ENCODE measurements around the gene CALB2.

Gene CALB2

DNA sequence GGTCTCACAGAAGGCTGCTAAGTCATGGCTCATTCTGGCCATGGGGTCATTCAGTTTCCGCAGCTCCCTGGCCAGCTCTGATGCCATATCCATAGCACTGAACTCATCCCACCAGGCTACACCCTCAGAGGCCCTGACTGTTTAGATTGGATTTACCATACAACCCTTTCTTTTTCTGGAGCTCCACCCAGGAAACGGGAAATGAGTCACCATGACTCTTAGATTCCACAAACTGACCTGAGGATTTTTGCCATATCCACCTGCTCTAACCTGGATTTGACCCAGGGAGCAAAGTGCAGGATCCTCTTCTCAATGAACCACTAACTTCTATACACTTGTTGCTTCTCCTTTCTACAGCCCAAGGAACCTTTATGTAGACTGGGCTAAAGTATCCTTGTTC is 20.3 kb upstream of the CALB2 start:
- H3K27me3 ChIP-seq (ENCODE audit: low read length), result no peaks in the 10 kb centered on the region
- H3K79me2 ChIP-seq (ENCODE audit: insufficient read depth, low read length), result no peaks in the 10 kb centered on the region
- H3K4me3 ChIP-seq (ENCODE audit: insufficient read depth, low read length, poor library complexity, severe bottlenecking), result no peak overlapping the region
- H3K9me3 ChIP-seq (ENCODE audit: insufficient read depth, low read length), result no peaks in the 10 kb centered on the region
- H3K9ac ChIP-seq (ENCODE audit: low read length), result no peak overlapping the region
- no peaks in the 10 kb centered on the region for H3F3A ChIP-seq (ENCODE audit: insufficient read depth)
- H3K27ac ChIP-seq (ENCODE audit: low read depth, low read length), result no peak overlapping the region
- no peaks in the 10 kb centered on the region for H3K9me2 ChIP-seq (replicated peaks; ENCODE audit: insufficient read depth, low read length)
- TF ChIP-seq, protein P1, sequence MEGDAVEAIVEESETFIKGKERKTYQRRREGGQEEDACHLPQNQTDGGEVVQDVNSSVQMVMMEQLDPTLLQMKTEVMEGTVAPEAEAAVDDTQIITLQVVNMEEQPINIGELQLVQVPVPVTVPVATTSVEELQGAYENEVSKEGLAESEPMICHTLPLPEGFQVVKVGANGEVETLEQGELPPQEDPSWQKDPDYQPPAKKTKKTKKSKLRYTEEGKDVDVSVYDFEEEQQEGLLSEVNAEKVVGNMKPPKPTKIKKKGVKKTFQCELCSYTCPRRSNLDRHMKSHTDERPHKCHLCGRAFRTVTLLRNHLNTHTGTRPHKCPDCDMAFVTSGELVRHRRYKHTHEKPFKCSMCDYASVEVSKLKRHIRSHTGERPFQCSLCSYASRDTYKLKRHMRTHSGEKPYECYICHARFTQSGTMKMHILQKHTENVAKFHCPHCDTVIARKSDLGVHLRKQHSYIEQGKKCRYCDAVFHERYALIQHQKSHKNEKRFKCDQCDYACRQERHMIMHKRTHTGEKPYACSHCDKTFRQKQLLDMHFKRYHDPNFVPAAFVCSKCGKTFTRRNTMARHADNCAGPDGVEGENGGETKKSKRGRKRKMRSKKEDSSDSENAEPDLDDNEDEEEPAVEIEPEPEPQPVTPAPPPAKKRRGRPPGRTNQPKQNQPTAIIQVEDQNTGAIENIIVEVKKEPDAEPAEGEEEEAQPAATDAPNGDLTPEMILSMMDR (IDR thresholded peaks at IDR 0.05; ENCODE audit: insufficient read depth, low read length, poor library complexity, severe bottlenecking), result no peak
- TF ChIP-seq EZH2phosphoT487 (conservative IDR thresholded peaks at IDR 0.05; ENCODE audit: low read length), result no peak
- H3K4me2 ChIP-seq (ENCODE audit: low read depth, low read length, poor library complexity, severe bottlenecking), result no peak overlapping the region
- H4K20me1 ChIP-seq (ENCODE audit: low read depth, low read length), result no peaks in the 10 kb centered on the region
- no peak overlapping the region for H2AFZ ChIP-seq (ENCODE audit: low read depth, low read length, severe bottlenecking)
- H3K36me3 ChIP-seq (ENCODE audit: low read length), result no peaks in the 10 kb centered on the region

DNA sequence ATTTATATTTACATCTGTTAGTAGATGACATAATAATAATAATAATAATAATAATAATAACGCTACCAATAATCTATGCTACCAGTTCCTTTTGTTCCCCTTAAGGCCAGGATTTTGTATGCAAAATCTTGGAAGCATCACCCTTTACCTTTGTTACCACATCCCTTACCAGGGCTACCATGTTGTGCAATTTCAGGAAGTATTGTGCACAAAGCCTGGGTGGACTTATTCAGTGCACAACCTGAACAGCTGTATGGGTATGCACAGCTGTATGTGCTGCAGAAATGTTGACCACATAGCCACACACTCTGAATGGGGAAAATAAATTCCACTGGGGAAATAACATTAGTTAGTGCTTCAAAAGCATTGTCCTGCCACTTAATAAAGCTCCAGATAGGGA is 19.9 kb upstream of the CALB2 start:
- TF ChIP-seq, protein P1 (IDR thresholded peaks at IDR 0.05; ENCODE audit: insufficient read depth, low read length, poor library complexity, severe bottlenecking), result no peak
- TF ChIP-seq EZH2phosphoT487 (conservative IDR thresholded peaks at IDR 0.05; ENCODE audit: low read length), result no peak
- Histone ChIP-seq H3K36me3 (ENCODE audit: low read length) (no peaks in the 10 kb centered on the region), H3K9ac (ENCODE audit: low read length) (no peak overlapping the region), H3K4me3 (ENCODE audit: insufficient read depth, low read length, poor library complexity, severe bottlenecking) (no peak overlapping the region), H3K9me2 (replicated peaks; ENCODE audit: insufficient read depth, low read length) (no peaks in the 10 kb centered on the region), H2AFZ (ENCODE audit: low read depth, low read length, severe bottlenecking) (no peak overlapping the region), H3K27me3 (ENCODE audit: low read length) (no peaks in the 10 kb centered on the region), H3K9me3 (ENCODE audit: insufficient read depth, low read length) (no peaks in the 10 kb centered on the region), H3K27ac (ENCODE audit: low read depth, low read length) (no peak overlapping the region), H3K4me2 (ENCODE audit: low read depth, low read length, poor library complexity, severe bottlenecking) (no peak overlapping the region), H4K20me1 (ENCODE audit: low read depth, low read length) (no peaks in the 10 kb centered on the region), H3K79me2 (ENCODE audit: insufficient read depth, low read length) (no peaks in the 10 kb centered on the region), H3F3A (ENCODE audit: insufficient read depth) (no peaks in the 10 kb centered on the region)

DNA sequence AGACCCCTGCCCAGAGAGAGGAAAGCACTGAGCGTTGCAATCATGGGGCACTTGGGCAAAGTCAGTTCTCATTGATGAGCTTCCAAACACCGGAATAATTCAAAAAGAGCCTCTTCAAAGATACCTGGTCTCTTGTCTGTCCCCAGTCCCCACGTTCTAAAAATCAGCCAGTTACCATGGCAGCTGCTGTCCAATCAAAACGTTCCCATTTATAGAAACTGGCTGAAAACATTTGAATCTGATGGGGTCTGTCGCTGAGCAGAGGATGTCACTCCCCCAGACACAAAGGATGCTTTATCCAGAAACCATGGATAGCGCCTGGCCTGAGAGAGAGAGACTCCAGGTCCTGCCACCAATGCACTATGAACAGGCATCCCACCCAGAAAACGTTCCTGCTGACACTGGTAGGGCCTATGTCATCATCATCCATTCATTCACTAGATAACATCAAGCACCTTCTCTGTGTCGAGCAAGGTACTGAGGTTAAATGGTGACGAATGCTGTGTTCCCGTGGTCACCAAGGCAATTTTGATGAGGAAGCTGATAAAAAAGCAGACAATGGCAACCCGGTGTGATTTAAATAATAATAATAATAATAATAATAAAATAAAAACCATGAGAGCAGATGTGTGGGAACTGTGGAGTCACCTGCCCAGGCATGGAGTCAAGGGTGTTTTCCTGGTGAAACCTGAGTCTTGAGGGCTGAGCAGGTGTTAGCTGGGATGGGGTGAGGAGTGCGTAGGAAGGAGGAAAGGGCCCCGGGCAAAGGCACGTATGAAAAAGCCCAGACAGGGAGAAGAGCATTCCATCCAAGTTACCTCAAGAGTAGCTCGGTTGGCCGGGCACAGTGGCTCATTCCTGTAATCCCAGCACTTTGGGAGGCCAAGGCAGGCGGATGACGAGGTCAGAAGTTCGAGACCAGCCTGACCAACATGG is 19.0 kb upstream of the CALB2 start:
- no peak for TF ChIP-seq EZH2phosphoT487 (conservative IDR thresholded peaks at IDR 0.05; ENCODE audit: low read length)
- TF ChIP-seq, protein P1 (IDR thresholded peaks at IDR 0.05; ENCODE audit: insufficient read depth, low read length, poor library complexity, severe bottlenecking), result no peak
- H3K27me3 ChIP-seq (ENCODE audit: low read length), result no peaks in the 10 kb centered on the region
- no peak overlapping the region for H2AFZ ChIP-seq (ENCODE audit: low read depth, low read length, severe bottlenecking)
- H3K9me2 ChIP-seq (replicated peaks; ENCODE audit: insufficient read depth, low read length), result no peaks in the 10 kb centered on the region
- H3K36me3 ChIP-seq (ENCODE audit: low read length), result no peaks in the 10 kb centered on the region
- H3K27ac ChIP-seq (ENCODE audit: low read depth, low read length), result no peak overlapping the region
- H3K9me3 ChIP-seq (ENCODE audit: insufficient read depth, low read length), result no peaks in the 10 kb centered on the region
- no peaks in the 10 kb centered on the region for H3K79me2 ChIP-seq (ENCODE audit: insufficient read depth, low read length)
- no peak overlapping the region for H3K9ac ChIP-seq (ENCODE audit: low read length)
- no peaks in the 10 kb centered on the region for H4K20me1 ChIP-seq (ENCODE audit: low read depth, low read length)
- no peak overlapping the region for H3K4me3 ChIP-seq (ENCODE audit: insufficient read depth, low read length, poor library complexity, severe bottlenecking)
- no peak overlapping the region for H3K4me2 ChIP-seq (ENCODE audit: low read depth, low read length, poor library complexity, severe bottlenecking)
- no peaks in the 10 kb centered on the region for H3F3A ChIP-seq (ENCODE audit: insufficient read depth)

Measured in SU-DHL-6 (cell line).